Testis (tissue), 3 donors: ENCODE measurements around the gene RBPMS2. TPM values are rescaled to one million over a fixed set of nuclear protein-coding genes. Genes with fewer than 3 reads are reported as not detected.
A peak's percentile ranks its signal among the peaks of the same experiment; 100 is the strongest.

ENCODE experiments used
- DNase-seq: peaks from one replicate; pipeline ENCODE4 v3.0.0-alpha.2; 2019
- H3K27ac ChIP-seq, 2 donors: fragments of 200-600 bp; sonication (generic); one replicate each; pipeline ENCODE4 v1.5.1; 2019
- H3K27me3 ChIP-seq: fragments of 200-600 bp; sonication (generic); one replicate; pipeline ENCODE4 v1.5.1; 2019
- H3K36me3 ChIP-seq: fragments of 200-600 bp; sonication (generic); one replicate; pipeline ENCODE4 v1.5.1; 2017; ENCODE audit warnings: low read depth; ENCODE audit errors: missing control alignments
- H3K4me1 ChIP-seq: fragments of 200-600 bp; sonication (generic); one replicate; pipeline ENCODE4 v1.5.1; 2019
- H3K4me3 ChIP-seq, 2 donors: fragments of 200-600 bp; sonication (generic); one replicate each; pipeline ENCODE4 v1.5.1; 2017 to 2019
- H3K9me3 ChIP-seq: fragments of 200-600 bp; sonication (generic); one replicate; pipeline ENCODE4 v1.5.1; 2017
- CTCF ChIP-seq, 3 experiments: fragments of 450-650 bp in 2 of 3; fragments of 200-600 bp in 1 of 3; sonication (generic) in 1 of 3; IDR thresholded peaks; one replicate each; pipeline ENCODE4 v1.5.1; 2016 to 2019; ENCODE audit warnings: antibody characterized with exemption in 3 of 3, mild to moderate bottlenecking in 2 of 3, moderate library complexity in 1 of 3
- POLR2A ChIP-seq: fragments of 450-650 bp; IDR thresholded peaks from one replicate; pipeline ENCODE4 v1.6.1; 2017; ENCODE audit warnings: antibody characterized with exemption, mild to moderate bottlenecking, moderate library complexity
- WGBS, 2 donors: methylation state at CpG; one replicate each; pipeline ENCODE4 v1.1.5; 2018; 5-methylcytosine and 5-hydroxymethylcytosine counted together
- intact Hi-C: fragments of 100-400 bp; cut with DNase I; formaldehyde crosslinking; loops from one replicate; pipeline ENCODE4 v1.15.1; 2023; ENCODE audit warnings: low total_unique reads
- microRNA counts, 2 donors: library from miRNA; unstranded; fragments of <30 nt; microRNA quantifications; one replicate each; lab custom pipeline; 2016
- microRNA-seq, 2 donors: library from miRNA; unstranded; fragments of <30 nt; microRNA quantifications; one replicate each; pipeline ENCODE4, GENCODE V29; 2016; ENCODE audit warnings: borderline number of aligned reads in 2 of 2, borderline replicate concordance in 1 of 2
- polyA plus RNA-seq: library from polyadenylated mRNA; stranded (reverse); fragments of 350-450 nt; fragmentation: Illumina TruSeq; extraction: RNeasy Lipid Tissue Mini Kit (QIAGEN cat#74804); gene quantifications from one replicate; pipeline ENCODE4 v1.2.3, GENCODE V29; 2014; ENCODE audit warnings: low read depth, low replicate concordance; ENCODE audit not compliant: insufficient read depth
- small RNA-seq, 2 donors: library from RNA; depleted of rRNA; stranded (forward); fragments of <200 nt; gene quantifications; one replicate each; pipeline ENCODE3, GENCODE V24; 2016
- total RNA-seq, 2 donors: library from RNA; depleted of rRNA; stranded (reverse); fragments of >200 nt; gene quantifications; one replicate each; pipeline ENCODE4 v1.2.3, GENCODE V29; 2016

The RBPMS2 gene
- total and polyA plus RNA-seq, 3 donors from 2014 or later, result 5.0 to 9.7 (median 5.8) TPM

GRCh38 chr15:64693134-64693533 is 82.3 kb downstream of the RBPMS2 start:
- Histone ChIP-seq H3K27me3 (no peaks in the 10 kb centered on the region), H3K4me3 (no peak overlapping the region), H3K9me3 (no peaks in the 10 kb centered on the region), H3K36me3 (no peaks in the 10 kb centered on the region), H3K27ac (peak overlapping the region; percentile 73 to 75), H3K4me1 (peaks cover 87% of the 10 kb centered on the region)
- 38 to 48% methylated on average over 5 of the region's 5 CpGs for WGBS, 2 donors
- intact Hi-C loops, result no loop called here
- TF ChIP-seq CTCF (IDR thresholded peaks at IDR 0.05) (no peak), POLR2A (no peak)
- DNase-seq, result peak; percentile 55

- Histone ChIP-seq H3K9me3 (no peaks in the 10 kb centered on the region), H3K36me3 (no peaks in the 10 kb centered on the region), H3K4me1 (peaks cover 92% of the 10 kb centered on the region), H3K27ac (peak overlapping the region; percentile 73 to 81), H3K27me3 (no peaks in the 10 kb centered on the region), H3K4me3 (no peak overlapping the region)
- intact Hi-C loops, result no loop called here
- 55 to 68% methylated on average over 9 of the region's 9 CpGs for WGBS, 2 donors
- TF ChIP-seq CTCF (IDR thresholded peaks at IDR 0.05) (no peak), POLR2A (no peak)
- no peak for DNase-seq
These were observed 83.4 kb downstream of the RBPMS2 start for GRCh38 chr15:64691896-64692565.

GRCh38 chr15:64690578-64691296 is 84.7 kb downstream of the RBPMS2 start:
- H3K4me1 ChIP-seq, result peaks cover 82% of the 10 kb centered on the region
- H3K4me3 ChIP-seq, result no peak overlapping the region
- TF ChIP-seq POLR2A (no peak), CTCF (IDR thresholded peaks at IDR 0.05) (peak in 1 of 3 experiments; percentile 16)
- no peaks in the 10 kb centered on the region for H3K36me3 ChIP-seq
- intact Hi-C loops, result no loop called here
- H3K27ac ChIP-seq, result peak overlapping the region; percentile 1 to 81
- no peak for DNase-seq
- H3K9me3 ChIP-seq, result no peaks in the 10 kb centered on the region
- 30 to 54% methylated on average over 6 of the region's 6 CpGs for WGBS, 2 donors
- no peaks in the 10 kb centered on the region for H3K27me3 ChIP-seq

GRCh38 chr15:64690008-64690407 is 85.4 kb downstream of the RBPMS2 start:
- H3K4me3 ChIP-seq, result no peak overlapping the region
- TF ChIP-seq CTCF (IDR thresholded peaks at IDR 0.05) (no peak), POLR2A (no peak)
- intact Hi-C loops, result no loop called here
- H3K36me3 ChIP-seq, result no peaks in the 10 kb centered on the region
- H3K4me1 ChIP-seq, result peaks cover 74% of the 10 kb centered on the region
- no peaks in the 10 kb centered on the region for H3K9me3 ChIP-seq
- DNase-seq, result no peak
- WGBS, 2 donors, result 65 to 69% methylated on average over 3 of the region's 3 CpGs
- peak overlapping the region; percentile 1 to 81 for H3K27ac ChIP-seq
- no peaks in the 10 kb centered on the region for H3K27me3 ChIP-seq

MicroRNAs within 50 kb of the gene (microRNA counts, 767-probe panel; counts per million panel counts)
- 0 to 152 counts per million in 2 donors for microRNA hsa-miR-1272 (lab: Ali Mortazavi, UCI)

Small RNA genes lying within 50 kb of the gene (microRNA-seq; reads per million reads assigned to microRNA genes)
- gene MIR1272, result 0 to 0.70 reads per million in 2 donors

Small RNA genes lying within 50 kb of the gene (small RNA-seq; reads per million reads assigned to genes)
- gene AC100830.2 (0 to 0.09 reads per million in 2 donors), gene MIR1272 (0 reads per million in 2 donors)

Other genes with a start within 250 kb of the RBPMS2 start
- 10 to 100 TPM in 1 of 2 donors, 1 to 10 TPM in 1; 6.9 to 19.1 TPM for gene PIF1, start 50.1 kb upstream of the RBPMS2 start, total RNA-seq
- 3.4 TPM for gene PIF1, start 50.1 kb upstream of the RBPMS2 start, polyA plus RNA-seq
- gene PLEKHO2, start 66.3 kb upstream of the RBPMS2 start, total RNA-seq, result 10 to 100 TPM; 17.2 to 28.9 TPM
- gene PLEKHO2, start 66.3 kb upstream of the RBPMS2 start, polyA plus RNA-seq, result 19.3 TPM
- gene ANKDD1A, start 136.3 kb upstream of the RBPMS2 start, total RNA-seq, result 10 to 100 TPM; 31.8 to 34.9 TPM
- 11.1 TPM for gene ANKDD1A, start 136.3 kb upstream of the RBPMS2 start, polyA plus RNA-seq
- 10 to 100 TPM; 85.5 to 98.8 TPM for gene SPG21, start 214.3 kb upstream of the RBPMS2 start, total RNA-seq
- 76.2 TPM for gene SPG21, start 214.3 kb upstream of the RBPMS2 start, polyA plus RNA-seq